Ureter (tissue), 1 donor: ENCODE results near the gene BATF. TPM values are rescaled to one million over a fixed set of nuclear protein-coding genes. Genes with fewer than 3 reads are reported as not detected.
A peak's percentile ranks its signal among the peaks of the same experiment; 100 is the strongest.

Source experiments
- DNase-seq: peaks from one replicate; pipeline ENCODE4 v3.0.0-alpha.2; 2020; ENCODE audit warnings: low spot score
- total RNA-seq: library from RNA; stranded (reverse); gene quantifications from one replicate; pipeline ENCODE4 v1.2.4, GENCODE V29; 2023
- donor health status: DM: yes; HTN: yes; CAD: no.

Gene BATF
- total RNA-seq, 1 donor from 2014 or later, result 19.4 TPM

DNA sequence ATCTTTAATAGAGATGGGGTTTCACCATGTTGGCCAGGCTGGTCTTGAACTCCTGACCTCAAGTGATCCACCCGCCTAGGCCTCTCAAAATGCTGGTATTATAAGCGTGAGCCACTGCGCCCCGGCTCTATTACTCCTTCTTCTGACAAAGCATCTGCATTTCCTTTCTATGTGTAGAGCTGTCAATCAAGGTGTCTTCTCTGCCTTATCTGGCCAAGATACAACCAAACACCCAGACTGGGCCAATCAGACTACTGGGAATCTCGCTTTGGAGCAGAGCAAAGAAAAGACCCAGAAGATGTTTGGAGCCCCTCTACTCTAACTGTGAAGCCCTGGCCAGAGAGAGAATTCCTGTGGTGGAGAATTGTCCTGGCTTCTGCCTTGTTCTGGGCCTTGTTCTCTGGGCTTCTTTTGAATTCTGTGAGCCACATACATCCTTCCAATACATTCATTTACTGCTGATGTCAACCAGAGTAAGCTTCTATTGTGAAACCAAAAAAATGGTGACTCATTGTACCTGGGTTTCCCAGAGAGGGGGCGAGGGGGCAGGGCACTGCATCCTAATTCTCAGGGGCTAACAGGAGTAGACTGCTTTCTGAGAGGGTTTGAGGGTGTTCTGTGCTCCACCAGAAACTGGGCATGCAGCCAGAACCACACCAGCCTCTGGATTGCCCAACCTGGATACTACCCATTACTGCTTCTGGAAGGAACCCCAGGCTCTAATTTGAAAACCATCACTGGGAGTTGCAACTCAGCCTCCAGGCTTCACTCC, 37.4 kb downstream of the BATF start:
- no peak for DNase-seq

DNA sequence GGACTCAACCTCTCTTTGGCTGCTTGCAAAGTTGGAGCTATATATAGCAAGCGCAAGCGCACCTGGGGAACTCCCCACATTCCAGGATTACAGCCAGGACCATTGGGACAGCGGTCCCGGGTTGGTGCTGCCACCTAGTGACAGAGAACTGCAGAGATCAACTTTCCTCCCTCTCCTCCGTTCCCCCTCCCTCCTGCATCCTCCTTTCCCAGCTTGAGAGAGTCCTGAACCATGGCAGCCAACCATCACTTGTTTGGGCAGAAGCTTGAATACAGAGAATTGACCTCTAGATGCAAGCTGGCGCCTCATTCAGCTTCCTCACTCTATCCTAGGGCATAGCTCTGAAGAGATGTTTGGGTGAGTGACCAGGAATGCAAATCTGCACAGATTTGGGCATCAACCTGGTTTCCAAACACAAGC, 38.8 kb downstream of the BATF start:
- DNase-seq, result peak; percentile 83

DNA sequence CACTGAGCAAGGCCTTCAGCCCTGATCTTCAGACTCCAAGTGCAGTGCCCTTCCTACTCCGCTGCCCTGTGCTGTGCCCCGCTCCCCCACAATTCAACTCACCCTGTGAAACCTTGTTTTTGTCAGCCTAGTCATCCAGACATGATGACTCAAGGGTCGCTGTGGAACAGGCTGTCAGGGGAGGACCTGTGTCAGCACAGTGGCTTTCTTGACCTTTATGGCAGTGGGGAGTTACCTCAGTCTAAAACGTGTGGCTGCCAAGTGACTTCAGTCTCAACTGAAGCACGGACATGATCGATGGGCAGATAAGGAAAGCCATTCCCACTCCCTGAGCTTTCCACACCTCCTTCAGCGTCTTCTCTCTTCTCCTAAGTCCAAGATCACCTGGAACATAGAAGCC, 39.8 kb downstream of the BATF start:
- no peak for DNase-seq

DNA sequence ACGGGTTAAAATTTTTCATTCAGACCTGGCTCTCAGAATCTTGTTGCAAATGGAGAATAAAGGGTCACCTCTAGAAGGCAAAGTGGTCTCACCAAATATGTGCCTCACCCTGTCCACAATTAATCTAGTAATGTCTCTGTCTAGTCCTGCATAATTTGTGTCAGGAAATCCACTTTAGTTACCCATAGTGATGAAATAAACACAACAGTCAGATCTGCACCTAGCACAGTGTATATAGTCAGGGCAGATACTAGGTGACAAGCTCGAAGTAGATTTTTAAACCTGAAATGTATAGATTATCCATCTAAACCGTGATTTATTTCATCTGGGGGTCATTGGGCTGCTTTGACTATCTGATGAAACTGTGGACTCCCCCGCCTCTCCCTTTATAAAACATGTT, 40.2 kb downstream of the BATF start:
- no peak for DNase-seq

DNA sequence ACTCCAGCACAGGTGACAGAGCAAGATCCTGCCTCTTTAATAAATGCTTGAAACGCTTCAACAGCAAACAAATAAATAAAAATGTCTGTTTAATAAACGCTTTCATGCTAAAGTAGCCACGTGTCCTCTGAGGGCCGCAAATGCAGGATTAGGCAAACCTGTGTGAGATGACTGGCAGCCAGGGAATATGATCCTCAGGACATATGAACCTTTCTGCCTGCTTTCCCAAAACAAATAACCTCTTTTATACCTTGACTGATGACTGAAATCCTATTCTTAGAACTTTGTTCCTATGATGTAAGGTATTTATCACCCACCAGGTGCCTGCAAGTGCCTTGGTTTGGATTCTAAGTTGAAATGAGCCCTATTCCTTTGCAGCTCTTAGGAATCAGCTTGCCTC, 41.7 kb downstream of the BATF start:
- DNase-seq, result no peak

DNA sequence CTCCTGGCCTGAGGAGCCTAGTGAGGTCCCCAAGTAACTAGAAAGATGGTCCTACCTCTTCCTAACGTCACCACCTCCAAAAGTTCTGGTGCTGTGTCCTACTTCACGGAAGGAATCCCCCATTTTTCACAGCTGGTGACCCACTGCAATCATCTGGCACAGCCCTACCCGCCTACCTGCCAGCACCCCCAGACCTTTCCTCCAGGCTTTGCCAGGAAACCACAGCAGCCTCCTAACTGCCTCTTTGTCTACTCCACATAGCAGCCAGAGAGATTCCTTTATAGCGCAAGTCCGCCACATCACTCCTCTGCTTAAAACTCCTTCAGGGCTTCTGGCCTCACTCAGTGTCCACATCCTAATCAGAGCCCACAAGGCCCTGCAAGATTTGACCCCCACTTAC, 42.8 kb downstream of the BATF start:
- DNase-seq, result no peak

DNA sequence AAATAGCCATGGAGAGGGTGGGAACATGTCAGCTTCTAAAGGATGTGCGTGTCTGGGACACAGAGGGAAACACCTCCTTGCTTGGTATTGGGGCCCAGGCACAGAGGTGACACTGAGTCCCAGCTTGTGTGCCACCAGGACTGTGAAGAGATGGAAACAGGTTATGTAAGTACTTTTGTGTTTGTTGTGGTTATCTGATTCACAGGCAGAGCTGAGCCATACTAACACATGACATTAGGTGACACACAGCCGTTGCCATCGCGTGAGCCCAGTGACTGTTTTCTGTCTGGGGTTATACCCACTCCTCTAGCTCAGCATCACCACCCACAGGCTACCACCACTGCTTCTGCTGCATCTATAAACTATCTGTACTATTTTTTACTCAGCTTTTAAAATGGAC, 44.1 kb downstream of the BATF start:
- DNase-seq, result no peak

DNA sequence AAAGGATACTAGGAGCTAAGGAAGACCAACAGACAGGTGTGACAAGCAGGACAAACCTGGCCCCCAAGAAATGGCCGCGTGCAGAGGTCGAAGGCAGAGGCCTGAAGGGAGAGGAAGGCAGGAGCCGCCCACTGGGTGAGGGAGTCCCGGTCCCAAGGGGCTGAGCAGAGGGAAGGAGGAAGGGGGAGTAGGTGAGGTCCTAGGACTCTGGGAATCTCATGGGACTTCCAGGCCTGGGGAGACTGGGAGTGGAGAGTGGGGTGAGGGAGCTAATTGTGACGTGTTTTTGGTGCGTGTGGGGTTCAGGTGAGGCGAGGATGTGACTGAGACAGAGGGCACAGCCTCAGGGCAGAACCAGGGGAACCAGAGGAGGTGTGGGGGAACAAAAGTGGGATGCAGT, 44.5 kb downstream of the BATF start:
- DNase-seq, result no peak

DNA sequence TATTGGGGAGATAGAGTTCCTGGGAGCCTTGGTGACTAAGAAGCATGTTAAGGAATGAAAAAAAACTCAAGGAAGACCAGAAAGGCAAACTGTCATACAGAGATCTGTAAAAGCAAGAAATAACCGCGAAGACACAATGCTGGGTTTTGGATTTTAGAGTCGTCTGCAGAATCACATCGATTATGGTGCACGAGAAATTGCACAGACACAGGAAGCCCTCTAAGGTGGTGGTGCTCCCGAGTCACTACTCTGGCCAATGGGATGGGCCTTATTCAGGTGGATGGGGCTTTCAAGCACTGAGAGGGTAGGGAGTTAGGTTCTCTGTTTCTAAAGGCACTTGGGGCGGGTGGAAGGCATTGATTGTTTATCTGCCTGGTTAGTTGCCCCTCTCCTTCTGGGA, 45.9 kb downstream of the BATF start:
- DNase-seq, result no peak

DNA sequence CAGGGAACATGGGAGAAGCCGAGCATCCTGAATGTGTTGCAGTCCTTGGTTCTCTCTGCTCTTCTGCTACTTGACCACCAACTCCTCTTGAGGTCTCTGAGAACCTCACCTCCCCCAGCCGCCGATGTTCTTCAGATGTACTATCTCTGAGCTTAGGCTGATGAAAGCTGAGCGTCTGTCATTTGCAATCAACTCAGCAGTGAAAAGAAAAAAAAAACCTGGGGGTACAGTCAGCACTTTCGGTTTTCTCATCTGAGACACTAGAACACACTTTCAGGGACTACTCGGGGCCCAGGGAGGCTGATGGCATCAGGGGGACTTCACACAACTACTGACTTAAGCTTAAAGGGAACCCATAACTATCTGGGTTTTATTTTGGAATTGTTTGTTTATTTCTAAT, 46.5 kb downstream of the BATF start:
- DNase-seq, result no peak

DNA sequence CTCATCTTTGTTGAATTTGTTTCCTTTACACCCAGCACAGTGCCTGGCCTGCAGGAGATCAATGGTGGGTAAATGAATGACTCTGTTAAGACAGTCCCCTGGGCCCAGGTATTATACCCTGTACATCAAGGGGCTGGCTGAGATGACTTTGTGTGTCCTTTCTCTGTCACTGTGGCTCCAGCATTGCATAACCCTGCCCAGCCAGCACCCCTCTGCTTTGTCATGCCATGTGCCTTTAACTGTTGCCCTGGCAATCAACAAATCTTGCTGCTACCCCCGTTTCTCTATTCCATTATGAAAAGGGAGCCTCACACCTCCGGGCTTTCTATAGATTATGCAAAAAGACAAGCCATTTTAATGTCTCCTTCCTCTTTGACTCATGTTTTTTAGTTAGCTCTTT, 48.5 kb downstream of the BATF start:
- DNase-seq, result no peak

DNA sequence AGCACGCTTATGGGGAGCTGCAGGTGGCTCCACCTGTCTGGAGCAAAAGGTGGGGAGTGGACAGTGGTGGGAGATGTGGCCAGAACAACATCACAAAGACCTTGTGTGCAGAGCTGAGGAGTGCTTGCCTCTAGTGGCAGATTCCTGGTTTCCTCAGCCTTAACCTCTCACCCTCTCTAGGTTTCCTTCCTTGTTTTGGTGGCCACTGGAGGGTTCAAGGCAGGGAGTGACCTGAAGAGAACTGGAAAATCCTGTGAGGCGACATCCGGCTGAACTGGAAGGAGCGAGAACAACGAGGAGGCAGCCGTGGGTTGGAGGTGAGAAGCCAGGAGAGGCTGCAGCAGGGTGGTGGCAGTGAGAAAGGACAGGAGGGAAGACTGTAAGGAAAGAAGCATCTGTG, 49.8 kb downstream of the BATF start:
- peak; percentile 61 for DNase-seq

DNA sequence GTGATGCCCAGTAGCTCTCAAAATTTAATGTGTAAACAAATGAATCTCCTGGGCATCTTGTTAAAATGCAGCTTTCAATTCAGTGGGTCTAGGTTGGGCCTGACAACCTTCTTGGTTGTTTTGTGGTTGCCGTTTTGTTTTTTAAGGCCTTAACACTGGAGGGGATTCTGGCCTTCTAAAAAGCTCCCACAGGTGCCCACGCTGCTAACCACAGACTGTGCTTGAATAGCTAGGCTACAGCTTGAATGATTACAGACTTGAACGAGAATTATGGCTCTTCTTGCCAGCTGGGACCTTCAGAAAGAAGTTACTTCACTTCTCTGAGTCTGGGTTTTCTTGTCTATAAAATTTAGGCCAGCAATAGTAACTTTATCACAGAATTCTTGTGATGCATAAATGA, 54.8 kb downstream of the BATF start:
- DNase-seq, result no peak

DNA sequence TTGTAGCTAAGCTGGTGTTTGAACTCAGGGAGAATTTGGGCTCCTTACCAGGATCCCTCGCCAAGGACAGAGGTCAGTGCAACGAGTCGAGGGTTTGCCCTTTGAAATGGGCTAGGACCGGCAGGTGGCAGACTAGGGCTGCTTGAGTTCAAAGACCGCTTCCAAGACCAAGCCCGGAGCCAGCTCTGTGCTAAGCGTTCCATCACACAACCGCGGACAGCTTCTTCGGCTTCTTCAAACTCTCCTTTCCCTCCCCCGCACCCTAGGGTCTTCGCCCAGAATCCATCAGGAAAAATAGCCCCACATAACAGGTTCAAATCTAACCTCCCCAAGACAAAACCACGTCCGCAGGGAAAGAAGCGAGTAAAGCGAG, 55.4 kb downstream of the BATF start:
- peak; percentile 86 for DNase-seq

DNA sequence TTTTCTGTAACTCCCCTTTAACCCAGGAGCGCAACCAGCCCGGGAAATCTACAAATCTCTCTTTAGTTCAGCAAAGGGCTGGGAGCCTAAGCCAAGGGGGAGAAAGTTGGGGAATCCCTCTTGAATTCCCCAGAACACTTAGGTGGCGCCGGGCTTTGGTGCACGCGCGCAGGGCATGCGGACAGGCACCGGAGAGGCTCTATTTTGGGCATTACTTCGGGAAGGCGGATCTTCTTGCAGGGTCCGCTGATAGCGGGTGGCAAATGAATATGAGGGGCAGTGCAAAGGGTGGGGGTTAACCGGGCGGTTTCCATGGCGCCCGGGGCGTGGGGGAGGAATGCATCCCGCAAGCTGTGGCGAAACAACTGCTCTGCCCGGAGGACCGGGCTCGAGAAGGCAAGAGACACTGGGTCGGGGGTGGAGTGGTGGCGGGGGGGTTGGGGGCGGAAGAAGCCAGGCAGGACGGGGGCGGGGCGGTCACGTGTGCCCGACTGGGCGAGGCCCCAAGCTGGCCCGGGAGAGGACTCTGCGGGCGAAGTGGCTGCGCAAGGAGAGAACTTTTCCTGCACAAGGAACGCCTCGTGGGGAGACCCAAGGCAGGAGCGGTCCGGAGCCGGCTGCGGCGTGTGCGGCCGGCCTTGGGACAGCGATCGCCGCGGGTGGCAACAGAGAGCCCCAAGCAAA, 56.0 kb downstream of the BATF start, which contains the start of gene FLVCR2:
FLVCR2 (plus strand) TSS at position 519 of the 684 bp plus-strand sequence. CDS start 353 bp downstream, outside the sequence.
- peak; percentile 87 for DNase-seq

DNA sequence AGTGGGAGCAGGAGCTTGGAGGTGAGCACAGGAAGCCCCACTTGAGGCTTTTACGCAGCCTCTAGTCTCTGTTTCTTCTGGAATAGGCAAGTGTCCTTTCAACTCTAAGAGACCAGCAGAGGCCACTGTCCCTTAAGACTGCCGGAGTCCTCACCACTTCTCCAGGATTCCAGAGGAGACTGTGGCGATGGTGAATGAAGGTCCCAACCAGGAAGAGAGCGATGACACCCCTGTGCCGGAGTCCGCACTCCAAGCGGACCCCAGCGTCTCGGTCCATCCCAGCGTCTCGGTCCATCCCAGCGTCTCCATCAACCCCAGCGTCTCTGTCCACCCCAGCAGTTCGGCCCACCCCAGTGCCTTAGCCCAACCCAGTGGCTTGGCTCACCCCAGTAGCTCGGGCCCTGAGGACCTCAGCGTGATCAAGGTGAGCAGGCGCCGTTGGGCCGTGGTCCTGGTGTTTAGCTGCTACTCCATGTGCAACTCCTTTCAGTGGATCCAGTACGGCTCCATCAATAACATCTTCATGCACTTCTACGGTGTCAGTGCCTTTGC, 56.6 kb downstream of the BATF start:
- DNase-seq, result no peak

DNA sequence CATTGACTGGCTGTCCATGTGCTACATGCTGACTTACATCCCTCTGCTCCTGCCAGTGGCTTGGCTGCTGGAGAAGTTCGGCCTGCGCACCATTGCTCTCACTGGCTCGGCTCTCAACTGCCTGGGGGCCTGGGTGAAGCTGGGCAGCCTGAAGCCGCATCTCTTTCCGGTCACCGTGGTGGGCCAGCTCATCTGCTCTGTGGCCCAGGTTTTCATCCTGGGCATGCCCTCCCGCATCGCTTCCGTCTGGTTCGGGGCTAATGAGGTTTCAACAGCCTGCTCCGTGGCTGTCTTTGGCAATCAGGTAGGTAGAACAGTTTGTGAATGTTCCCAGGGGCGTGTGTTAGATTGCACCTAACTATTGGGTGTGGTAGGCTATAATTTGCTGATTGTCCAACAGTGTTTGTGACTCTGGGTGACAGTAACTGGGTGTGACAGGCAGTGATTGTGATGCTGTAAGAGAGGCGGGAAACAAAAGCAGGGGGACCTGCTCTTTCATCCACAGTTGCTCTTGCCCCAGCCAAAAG, 57.1 kb downstream of the BATF start:
- DNase-seq, result no peak

DNA sequence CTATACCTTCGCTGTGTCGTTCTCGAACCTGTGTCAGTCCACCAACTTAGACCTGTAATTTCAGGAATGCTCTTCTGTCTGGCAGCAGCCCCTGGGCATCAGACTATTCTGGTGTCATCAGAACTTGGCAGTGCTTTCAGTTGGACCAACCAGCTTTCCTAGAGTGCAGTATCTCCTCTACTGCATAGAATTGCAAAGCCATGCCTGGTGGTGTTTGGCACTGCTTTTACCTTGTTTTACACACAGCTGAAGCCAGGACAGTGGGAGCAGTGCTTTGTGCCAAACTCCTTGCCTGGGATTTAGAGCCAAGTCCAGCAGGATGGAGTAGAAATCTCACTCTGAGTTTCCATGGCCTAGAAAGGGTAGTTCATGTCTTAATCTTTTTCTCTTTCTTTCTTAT, 57.6 kb downstream of the BATF start:
- no peak for DNase-seq

DNA sequence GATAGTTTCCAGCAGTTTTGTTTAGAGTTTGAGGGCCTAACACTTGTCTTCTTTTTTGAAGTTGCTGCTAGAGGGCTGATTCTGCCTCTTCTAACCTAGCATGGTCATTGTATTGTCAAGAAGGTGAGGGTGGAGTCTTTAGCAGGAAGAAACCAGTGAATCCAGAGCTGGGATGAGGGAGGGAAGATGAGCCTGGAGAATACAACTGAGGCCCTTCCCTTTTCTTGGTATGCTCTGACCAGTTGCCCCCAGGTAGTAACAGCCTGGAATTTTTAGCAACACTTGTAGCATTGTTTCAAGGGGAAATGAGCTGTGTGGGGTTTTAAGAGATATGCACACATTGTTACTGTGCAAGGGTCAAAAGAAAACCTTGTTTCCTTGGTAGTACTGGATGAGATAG, 65.1 kb downstream of the BATF start:
- no peak for DNase-seq

DNA sequence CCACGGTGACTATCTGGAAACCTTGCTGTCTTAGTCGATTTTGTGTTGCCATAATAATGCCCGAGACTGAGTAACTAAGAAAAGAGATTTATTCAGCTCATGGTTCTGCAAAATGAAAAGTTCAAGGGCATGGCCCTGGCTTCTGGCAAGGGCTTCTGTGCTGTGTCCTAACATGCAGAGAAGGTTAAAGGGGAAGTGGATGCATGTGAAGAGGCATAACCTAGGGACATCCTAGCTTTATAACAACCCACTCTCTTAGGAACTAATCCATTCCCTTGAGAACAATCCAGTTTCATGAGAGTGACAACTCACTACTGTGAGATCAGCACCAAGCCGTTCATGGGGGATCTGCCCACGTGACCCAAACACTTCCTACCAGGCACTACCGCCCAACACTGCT, 67.7 kb downstream of the BATF start:
- DNase-seq, result no peak

DNA sequence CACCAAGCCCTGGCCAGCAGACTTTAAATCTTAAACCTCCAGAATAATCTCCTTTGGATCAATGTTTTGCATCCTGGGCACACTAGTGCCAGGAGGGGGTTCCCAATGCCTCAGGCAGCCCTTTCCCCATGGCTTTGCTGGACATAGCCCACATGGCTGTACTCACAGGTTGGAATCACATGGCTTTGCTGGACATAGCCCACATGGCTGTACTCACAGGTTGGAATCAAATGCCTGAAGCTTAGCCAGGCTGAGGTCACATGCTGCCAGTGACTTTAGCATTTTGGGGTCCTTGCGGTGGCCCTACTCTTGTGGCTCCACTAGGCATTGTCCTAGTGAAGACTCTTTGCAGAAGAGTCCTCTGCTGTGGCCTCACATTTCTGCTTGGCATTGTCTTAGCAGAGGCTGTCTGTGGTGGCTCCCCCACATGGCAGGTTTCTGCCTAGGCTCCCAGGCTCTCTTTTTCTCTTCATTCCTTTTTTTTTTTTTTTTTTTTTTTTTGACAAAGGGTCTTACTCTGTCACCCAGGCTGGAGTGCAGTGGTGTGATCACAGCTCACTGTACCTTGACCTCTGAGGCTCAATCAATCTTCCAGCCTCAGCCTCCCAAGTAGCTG, 69.2 kb downstream of the BATF start:
- DNase-seq, result no peak

DNA sequence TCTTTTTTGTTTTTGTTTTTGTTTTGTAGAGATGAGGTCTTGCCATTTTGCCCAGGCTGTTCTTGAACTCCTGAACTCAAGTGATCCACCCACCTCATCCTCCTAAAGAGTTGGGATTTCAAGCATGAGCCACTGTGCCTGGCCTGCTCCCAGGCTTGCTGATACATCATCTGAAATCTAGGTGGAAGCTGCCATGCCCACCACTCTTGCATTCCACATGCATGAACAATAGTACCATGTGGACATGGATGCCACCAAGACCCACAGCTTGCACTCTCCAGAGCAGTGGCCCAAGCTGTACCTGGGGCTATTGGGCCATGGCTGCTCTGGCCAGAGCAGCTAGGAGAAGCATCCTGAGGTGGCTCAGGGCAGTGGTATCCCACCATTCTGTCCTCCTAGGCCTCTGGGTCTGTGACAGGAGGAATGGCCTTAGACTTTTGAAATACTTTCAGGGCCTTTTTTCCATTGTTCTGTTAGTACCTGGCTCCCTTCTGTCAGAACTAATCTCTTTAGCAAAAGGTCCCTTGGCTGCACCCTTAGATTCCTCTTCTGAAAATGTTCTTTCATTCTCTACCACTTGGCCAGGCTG, 69.8 kb downstream of the BATF start:
- DNase-seq, result no peak
